ENCODE results near the gene CRLF3. TPM values are rescaled to one million over a fixed set of nuclear protein-coding genes. Genes with fewer than 3 reads are reported as not detected.

Gene CRLF3
- total RNA-seq, 2 experiments from 2014 or later, result 26.4 to 45.3 TPM

GRCh38 chr17:30864636-30865035 is 40.1 kb upstream of the CRLF3 start:
- Histone ChIP-seq H3K27ac (ENCODE audit: low read depth, low read length, poor library complexity, severe bottlenecking) (no peak overlapping the region), H2AFZ (ENCODE audit: low read length) (no peak overlapping the region), H4K20me1 (ENCODE audit: insufficient read depth, low read length) (no peaks in the 10 kb centered on the region), H3K79me2 (ENCODE audit: insufficient read depth, low read depth, low read length) (no peaks in the 10 kb centered on the region), H3K9me2 (ENCODE audit: insufficient read depth, low read length) (no peaks in the 10 kb centered on the region), H3K9me3 (ENCODE audit: low read length) (no peaks in the 10 kb centered on the region), H3K36me3 (ENCODE audit: insufficient read depth, low read length) (peaks cover 94% of the 10 kb centered on the region), H3K4me1 (ENCODE audit: insufficient read depth, low read length, poor library complexity, severe bottlenecking) (no peaks in the 10 kb centered on the region), H3K4me2 (ENCODE audit: low read length) (no peak overlapping the region), H3K4me3 (ENCODE audit: low read depth, low read length, poor library complexity, severe bottlenecking) (no peak overlapping the region)
- CTCF ChIA-PET (ENCODE audit: unreplicated experiment), result no interaction called here
- POLR2A ChIA-PET, result no interaction called here
- DNase-seq (ENCODE audit: low spot score), result no peak
- BruUV-seq (replicated peaks), result no TSS peak
- intact Hi-C loops (cut with micrococcal nuclease; ENCODE audit: unreplicated experiment), result no loop called here
- TF ChIP-seq, protein P1, sequence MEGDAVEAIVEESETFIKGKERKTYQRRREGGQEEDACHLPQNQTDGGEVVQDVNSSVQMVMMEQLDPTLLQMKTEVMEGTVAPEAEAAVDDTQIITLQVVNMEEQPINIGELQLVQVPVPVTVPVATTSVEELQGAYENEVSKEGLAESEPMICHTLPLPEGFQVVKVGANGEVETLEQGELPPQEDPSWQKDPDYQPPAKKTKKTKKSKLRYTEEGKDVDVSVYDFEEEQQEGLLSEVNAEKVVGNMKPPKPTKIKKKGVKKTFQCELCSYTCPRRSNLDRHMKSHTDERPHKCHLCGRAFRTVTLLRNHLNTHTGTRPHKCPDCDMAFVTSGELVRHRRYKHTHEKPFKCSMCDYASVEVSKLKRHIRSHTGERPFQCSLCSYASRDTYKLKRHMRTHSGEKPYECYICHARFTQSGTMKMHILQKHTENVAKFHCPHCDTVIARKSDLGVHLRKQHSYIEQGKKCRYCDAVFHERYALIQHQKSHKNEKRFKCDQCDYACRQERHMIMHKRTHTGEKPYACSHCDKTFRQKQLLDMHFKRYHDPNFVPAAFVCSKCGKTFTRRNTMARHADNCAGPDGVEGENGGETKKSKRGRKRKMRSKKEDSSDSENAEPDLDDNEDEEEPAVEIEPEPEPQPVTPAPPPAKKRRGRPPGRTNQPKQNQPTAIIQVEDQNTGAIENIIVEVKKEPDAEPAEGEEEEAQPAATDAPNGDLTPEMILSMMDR (conservative IDR thresholded peaks at IDR 0.05; ENCODE audit: low read length), result no peak
- TF ChIP-seq EZH2phosphoT487 (IDR thresholded peaks at IDR 0.05; ENCODE audit: borderline replicate concordance, low read depth, low read length), result no peak

DNA sequence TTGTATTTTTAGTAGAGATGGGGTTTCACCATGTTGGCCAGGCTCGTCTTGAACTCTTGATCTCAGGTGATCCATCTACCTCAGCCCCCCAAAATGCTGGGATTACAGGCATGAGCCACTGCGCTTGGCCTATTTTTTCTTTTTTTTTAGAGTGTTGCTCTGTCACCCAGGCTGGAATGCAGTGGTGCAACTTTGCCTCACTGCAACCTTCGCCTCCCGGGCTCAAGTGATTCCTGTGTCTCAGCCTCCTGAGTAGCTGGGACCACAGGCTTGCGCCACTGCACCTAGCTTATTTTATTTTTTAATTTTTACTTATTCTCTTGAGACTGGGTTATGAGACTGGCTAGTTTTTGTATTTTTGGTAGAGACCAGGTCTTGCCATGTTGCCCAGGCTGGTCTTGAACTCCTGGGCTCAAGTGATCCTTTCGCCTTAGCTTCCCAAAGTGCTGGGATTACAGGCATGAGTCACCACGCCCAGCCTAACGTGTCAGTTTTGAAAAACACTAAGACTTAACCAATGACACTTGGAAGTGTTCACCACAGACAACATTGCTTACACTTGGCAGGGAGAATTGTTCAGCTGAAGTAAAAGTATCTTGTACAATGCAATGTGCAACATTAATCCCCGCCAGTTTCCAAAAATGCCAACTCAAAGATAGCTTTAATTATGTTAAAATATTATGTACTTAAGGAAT is 34.2 kb upstream of the CRLF3 start:
- Histone ChIP-seq H4K20me1 (ENCODE audit: insufficient read depth, low read length) (no peaks in the 10 kb centered on the region), H3K4me3 (ENCODE audit: low read depth, low read length, poor library complexity, severe bottlenecking) (no peak overlapping the region), H3K36me3 (ENCODE audit: insufficient read depth, low read length) (peaks cover 92% of the 10 kb centered on the region), H3K4me1 (ENCODE audit: insufficient read depth, low read length, poor library complexity, severe bottlenecking) (no peaks in the 10 kb centered on the region), H3K9me2 (ENCODE audit: insufficient read depth, low read length) (no peaks in the 10 kb centered on the region), H2AFZ (ENCODE audit: low read length) (no peak overlapping the region), H3K79me2 (ENCODE audit: insufficient read depth, low read depth, low read length) (no peaks in the 10 kb centered on the region), H3K9me3 (ENCODE audit: low read length) (no peaks in the 10 kb centered on the region), H3K27ac (ENCODE audit: low read depth, low read length, poor library complexity, severe bottlenecking) (no peak overlapping the region), H3K4me2 (ENCODE audit: low read length) (no peak overlapping the region)
- POLR2A ChIA-PET, result interaction anchor here (1.0 kb wide), 1 partner anchor 18 kb away, joined by 5 read pairs; no protein-coding TSS in a partner anchor
- intact Hi-C loops (cut with micrococcal nuclease; ENCODE audit: unreplicated experiment), result loop anchor here (5.0 kb wide), 1 partner anchor 34 kb away; no protein-coding TSS in a partner anchor
- CTCF ChIA-PET (ENCODE audit: unreplicated experiment), result interaction anchor here (0.6 kb wide), 1 partner anchor 59 kb away, joined by 4 read pairs; no protein-coding TSS in a partner anchor
- TF ChIP-seq, protein P1 (conservative IDR thresholded peaks at IDR 0.05; ENCODE audit: low read length), result no peak
- TF ChIP-seq EZH2phosphoT487 (IDR thresholded peaks at IDR 0.05; ENCODE audit: borderline replicate concordance, low read depth, low read length), result no peak
- no TSS peak for BruUV-seq (replicated peaks)
- no peak for DNase-seq (ENCODE audit: low spot score)

DNA sequence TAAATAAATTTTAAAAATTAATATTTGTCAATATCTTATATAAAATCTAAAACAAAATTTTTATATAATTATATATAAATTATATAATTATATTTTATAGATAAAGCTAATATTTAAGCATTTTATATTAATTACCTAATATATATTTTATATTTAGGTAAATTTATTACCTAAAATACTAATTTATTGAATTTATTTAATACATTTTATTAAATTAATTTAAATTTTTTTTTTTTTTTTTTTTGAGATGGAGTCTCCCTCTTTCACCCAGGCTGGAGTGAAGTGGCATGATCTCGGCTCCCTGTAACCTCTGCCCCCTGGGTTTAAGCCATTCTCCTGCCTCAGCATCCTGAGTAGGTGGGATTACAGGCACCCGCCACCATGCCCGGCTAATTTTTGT is 29.7 kb upstream of the CRLF3 start:
- Histone ChIP-seq H3K79me2 (ENCODE audit: insufficient read depth, low read depth, low read length) (no peaks in the 10 kb centered on the region), H3K27ac (ENCODE audit: low read depth, low read length, poor library complexity, severe bottlenecking) (no peak overlapping the region), H3K9me3 (ENCODE audit: low read length) (no peaks in the 10 kb centered on the region), H3K9me2 (ENCODE audit: insufficient read depth, low read length) (no peaks in the 10 kb centered on the region), H2AFZ (ENCODE audit: low read length) (no peak overlapping the region), H3K36me3 (ENCODE audit: insufficient read depth, low read length) (peaks cover 90% of the 10 kb centered on the region), H3K4me2 (ENCODE audit: low read length) (no peak overlapping the region), H4K20me1 (ENCODE audit: insufficient read depth, low read length) (no peaks in the 10 kb centered on the region), H3K4me3 (ENCODE audit: low read depth, low read length, poor library complexity, severe bottlenecking) (no peak overlapping the region), H3K4me1 (ENCODE audit: insufficient read depth, low read length, poor library complexity, severe bottlenecking) (no peaks in the 10 kb centered on the region)
- DNase-seq (ENCODE audit: low spot score), result no peak
- intact Hi-C loops (cut with micrococcal nuclease; ENCODE audit: unreplicated experiment), result no loop called here
- CTCF ChIA-PET (ENCODE audit: unreplicated experiment), result no interaction called here
- BruUV-seq (replicated peaks), result no TSS peak
- no peak for TF ChIP-seq EZH2phosphoT487 (IDR thresholded peaks at IDR 0.05; ENCODE audit: borderline replicate concordance, low read depth, low read length)
- TF ChIP-seq, protein P1 (conservative IDR thresholded peaks at IDR 0.05; ENCODE audit: low read length), result no peak
- POLR2A ChIA-PET, result interaction anchor here (0.6 to 1.7 kb wide), 4 partner anchors 13 to 361 kb away, joined by 3 to 6 read pairs (median 4); no protein-coding TSS in a partner anchor
